HepG2 (cell line): ENCODE data around the gene LAG3. TPM values are rescaled to one million over a fixed set of nuclear protein-coding genes. Genes with fewer than 3 reads are reported as not detected.
A peak's percentile ranks its signal among the peaks of the same experiment; 100 is the strongest.

Experiments used
- CBFB ChIP-seq: sonication (generic); formaldehyde crosslinking; IDR thresholded peaks from 2 replicates; pipeline ENCODE4 v1.4.0; 2020; ENCODE audit warnings: missing genetic modification reagents
- DBP ChIP-seq: sonication (generic); formaldehyde crosslinking; IDR thresholded peaks from 2 replicates; pipeline ENCODE4 v1.4.0; 2020; ENCODE audit warnings: missing genetic modification reagents; ENCODE audit errors: not compliant biosample characterization
- DNMT3B ChIP-seq: conservative IDR thresholded peaks from 2 replicates; pipeline ENCODE4 v1.6.1; 2016; ENCODE audit warnings: missing biosample characterization, control low read depth
- IRF1 ChIP-seq: sonication (generic); formaldehyde crosslinking; IDR thresholded peaks from 2 replicates; pipeline ENCODE4 v1.4.0; 2020; ENCODE audit warnings: low read depth, mild to moderate bottlenecking, missing genetic modification reagents
- NKX3-1 ChIP-seq: sonication (generic); formaldehyde crosslinking; IDR thresholded peaks from 2 replicates; pipeline ENCODE4 v1.5.0; 2020; ENCODE audit warnings: missing genetic modification reagents
- PBX2 ChIP-seq: IDR thresholded peaks from 2 replicates; pipeline ENCODE4 v1.6.1; 2016; ENCODE audit warnings: control low read depth
- POLR2AphosphoS5 ChIP-seq: IDR thresholded peaks from 2 replicates; pipeline ENCODE4 v1.6.1; 2012; ENCODE audit warnings: low read depth, low read length
- RFX5 ChIP-seq: IDR thresholded peaks from 2 replicates; pipeline ENCODE4 v1.6.1; 2011; ENCODE audit warnings: low read depth, low read length, improper control_type of control experiment
- SMARCC2 ChIP-seq: fragments of 450-650 bp; IDR thresholded peaks from 2 replicates; pipeline ENCODE4 v1.6.1; 2017; ENCODE audit warnings: antibody characterized with exemption, mild to moderate bottlenecking
- SUZ12 ChIP-seq: fragments of 150-350 bp; IDR thresholded peaks from 2 replicates; pipeline ENCODE4 v1.6.1; 2014; ENCODE audit warnings: low read depth, low read length
- ZBTB33 ChIP-seq: sonication (generic); formaldehyde crosslinking; IDR thresholded peaks from 2 replicates; pipeline ENCODE4 v1.4.0; 2020; ENCODE audit warnings: missing genetic modification reagents
- ZBTB46 ChIP-seq: sonication (generic); formaldehyde crosslinking; IDR thresholded peaks from 2 replicates; pipeline ENCODE4 v1.4.0; 2020; ENCODE audit warnings: mild to moderate bottlenecking, missing genetic modification reagents, borderline replicate concordance
- ZFP90 ChIP-seq: sonication (generic); formaldehyde crosslinking; IDR thresholded peaks from 2 replicates; pipeline ENCODE4 v1.8.0; 2022; ENCODE audit warnings: missing genetic modification reagents, mild to moderate bottlenecking, inconsistent platforms, borderline replicate concordance
- ZNF414 ChIP-seq: sonication (generic); formaldehyde crosslinking; IDR thresholded peaks from 2 replicates; pipeline ENCODE4 v1.5.0; 2020; ENCODE audit warnings: missing genetic modification reagents
- ZNF609 ChIP-seq: sonication (generic); formaldehyde crosslinking; IDR thresholded peaks from 2 replicates; pipeline ENCODE4 v1.4.0; 2020; ENCODE audit warnings: mild to moderate bottlenecking, missing genetic modification reagents, borderline replicate concordance
- ZNF713 ChIP-seq: sonication (generic); formaldehyde crosslinking; IDR thresholded peaks from 2 replicates; pipeline ENCODE4 v1.4.0; 2020; ENCODE audit warnings: mild to moderate bottlenecking, missing genetic modification reagents
- polyA plus RNA-seq, 8 experiments: library from polyadenylated mRNA; depleted of rRNA in 3 of 8; stranded (reverse) in 7 of 8; unstranded in 1 of 8; fragments of >200 nt; fragmentation: Illumina TruSeq in 4 of 8; extraction: Trizol in 4 of 8; gene quantifications; 2 replicates each; pipeline versions ENCODE4 v1.2.1 to v1.2.3, GENCODE V29; 2011 to 2016; ENCODE audit warnings: low read depth in 4 of 8, missing spikeins in 1 of 8, mixed read lengths in 1 of 8; ENCODE audit not compliant: insufficient read depth in 1 of 8
- total RNA-seq, 5 experiments: library from RNA; depleted of rRNA; stranded (reverse); fragments of >200 nt; fragmentation: Illumina TruSeq; extraction: Trizol; gene quantifications; 2 replicates each; pipeline ENCODE4 v1.2.3, GENCODE V29; 2016; ENCODE audit warnings: low read depth in 1 of 5

LAG3 gene
- total and polyA plus RNA-seq, 2 of the 13 experiments (the other 11 are each of a cell fraction or from before 2014, with no cell fraction given): 0.11 to 0.26 TPM

- TF ChIP-seq ZNF609 (CRISPR knock-in tag): peak; percentile 50; the same call in 1 of the 2 replicates
- TF ChIP-seq ZNF414 (CRISPR knock-in tag): no peak; the same call in 1 of the 2 replicates
- peak; percentile 81 for TF ChIP-seq DNMT3B
- peak; percentile 87; the same call in 1 of the 2 replicates for TF ChIP-seq NKX3-1 (CRISPR knock-in tag)
- peak; percentile 74 for TF ChIP-seq DBP
- peak; percentile 75 for TF ChIP-seq PBX2 (CRISPR knock-in tag)
- peak; percentile 72; the same call in 1 of the 2 replicates for TF ChIP-seq CBFB (CRISPR knock-in tag)
- TF ChIP-seq IRF1: no peak; the same call in 1 of the 2 replicates
- peak; percentile 80; the same call in 1 of the 2 replicates for TF ChIP-seq ZFP90 (CRISPR knock-in tag)
- TF ChIP-seq SMARCC2: no peak
- no peak for TF ChIP-seq ZNF713 (CRISPR knock-in tag)
- TF ChIP-seq SUZ12: no peak
- TF ChIP-seq ZBTB46 (CRISPR knock-in tag): no peak
- TF ChIP-seq RFX5: no peak; the same call in 1 of the 2 replicates
- peak; percentile 52 for TF ChIP-seq POLR2AphosphoS5
- no peak for TF ChIP-seq ZBTB33 (CRISPR knock-in tag)
These were observed 48.5 kb upstream of the LAG3 start, which contains the start of gene COPS7A (continued) for GRCh38 chr12:6723607-6724408.
